Thyroid gland (tissue), 4 donors: ENCODE data around the gene EBF3. TPM values are rescaled to one million over a fixed set of nuclear protein-coding genes. Genes with fewer than 3 reads are reported as not detected.

ENCODE experiments used
- DNase-seq, 2 donors: peaks; one replicate each; pipeline ENCODE4 v3.0.0-alpha.2; 2019
- H3K27ac ChIP-seq, 3 donors: fragments of 200-600 bp; sonication (generic); 1 replicate in 2 of 3; 2 replicates in 1 of 3; pipeline ENCODE4 v1.5.1; 2016 to 2019; ENCODE audit warnings: mild to moderate bottlenecking in 1 of 3, moderate library complexity in 1 of 3
- H3K27me3 ChIP-seq: fragments of 200-600 bp; sonication (generic); one replicate; pipeline ENCODE4 v1.5.1; 2019
- H3K36me3 ChIP-seq, 2 donors: fragments of 200-600 bp; sonication (generic); one replicate each; pipeline ENCODE4 v1.5.1; 2016 to 2019
- H3K4me1 ChIP-seq, 2 donors: fragments of 200-600 bp; sonication (generic); one replicate each; pipeline ENCODE4 v1.5.1; 2017 to 2019
- H3K4me3 ChIP-seq, 3 donors: fragments of 200-600 bp; sonication (generic); replicated peaks in 1 of 3; 1 replicate in 2 of 3; 2 replicates in 1 of 3; pipeline ENCODE4 v1.5.1; 2016; ENCODE audit warnings: mild to moderate bottlenecking in 1 of 3
- H3K9me3 ChIP-seq: fragments of 200-600 bp; sonication (generic); one replicate; pipeline ENCODE4 v1.5.1; 2017
- POLR2A ChIP-seq, 2 donors: fragments of 450-650 bp; IDR thresholded peaks; one replicate each; pipeline ENCODE4 v1.6.1; 2017; ENCODE audit warnings: antibody characterized with exemption in 2 of 2, mild to moderate bottlenecking in 2 of 2, moderate library complexity in 1 of 2
- WGBS, 2 donors: methylation state at CpG; one replicate each; pipeline ENCODE4 v1.1.5; 2017; 5-methylcytosine and 5-hydroxymethylcytosine counted together
- intact Hi-C: fragments of 100-400 bp; cut with DNase I; formaldehyde crosslinking; loops from one replicate; pipeline ENCODE4 v1.15.1; 2023
- total RNA-seq, 4 donors: library from RNA; depleted of rRNA; stranded (reverse); fragments of >200 nt; gene quantifications; one replicate each; pipeline ENCODE4 v1.2.3, GENCODE V29; 2016
- TF ChIP-seq, protein P1 (sequence below), 6 experiments: fragments of 200-600 bp in 3 of 6; fragments of 450-650 bp in 3 of 6; sonication (generic) in 3 of 6; IDR thresholded peaks; one replicate each; pipeline ENCODE4 v1.5.1; 2016 to 2019; ENCODE audit warnings: antibody characterized with exemption in 6 of 6, mild to moderate bottlenecking in 2 of 6, inconsistent platforms in 1 of 6, moderate library complexity in 1 of 6

The EBF3 gene
- total RNA-seq, 4 donors from 2014 or later: 6.8 to 12.5 (median 8.8) TPM

- intact Hi-C loops: loop anchor here (10.0 kb wide), 1 partner anchor 628 kb away; no protein-coding TSS in a partner anchor
- TF ChIP-seq, protein P1, sequence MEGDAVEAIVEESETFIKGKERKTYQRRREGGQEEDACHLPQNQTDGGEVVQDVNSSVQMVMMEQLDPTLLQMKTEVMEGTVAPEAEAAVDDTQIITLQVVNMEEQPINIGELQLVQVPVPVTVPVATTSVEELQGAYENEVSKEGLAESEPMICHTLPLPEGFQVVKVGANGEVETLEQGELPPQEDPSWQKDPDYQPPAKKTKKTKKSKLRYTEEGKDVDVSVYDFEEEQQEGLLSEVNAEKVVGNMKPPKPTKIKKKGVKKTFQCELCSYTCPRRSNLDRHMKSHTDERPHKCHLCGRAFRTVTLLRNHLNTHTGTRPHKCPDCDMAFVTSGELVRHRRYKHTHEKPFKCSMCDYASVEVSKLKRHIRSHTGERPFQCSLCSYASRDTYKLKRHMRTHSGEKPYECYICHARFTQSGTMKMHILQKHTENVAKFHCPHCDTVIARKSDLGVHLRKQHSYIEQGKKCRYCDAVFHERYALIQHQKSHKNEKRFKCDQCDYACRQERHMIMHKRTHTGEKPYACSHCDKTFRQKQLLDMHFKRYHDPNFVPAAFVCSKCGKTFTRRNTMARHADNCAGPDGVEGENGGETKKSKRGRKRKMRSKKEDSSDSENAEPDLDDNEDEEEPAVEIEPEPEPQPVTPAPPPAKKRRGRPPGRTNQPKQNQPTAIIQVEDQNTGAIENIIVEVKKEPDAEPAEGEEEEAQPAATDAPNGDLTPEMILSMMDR (IDR thresholded peaks at IDR 0.05): no peak
- no peak for TF ChIP-seq POLR2A (IDR thresholded peaks at IDR 0.05)
- H3K9me3 ChIP-seq: no peaks in the 10 kb centered on the region
- peak overlapping the region in 1 of 3 donors; percentile 14 for H3K4me3 ChIP-seq
- no peak overlapping the region for H3K27ac ChIP-seq
- peaks cover 35% of the 10 kb centered on the region for H3K27me3 ChIP-seq
- DNase-seq: no peak
- H3K36me3 ChIP-seq: no peaks in the 10 kb centered on the region
- H3K4me1 ChIP-seq: peaks cover 6% of the 10 kb centered on the region in 2 donors
- WGBS, 2 donors: 4 to 12% methylated on average over 12 of the region's 84 CpGs
These were observed 8.3 kb upstream of the EBF3 start for GRCh38 chr10:129972145-129972965.

- Histone ChIP-seq H3K36me3 (no peaks in the 10 kb centered on the region), H3K27me3 (peaks cover 38% of the 10 kb centered on the region), H3K4me3 (peak overlapping the region in 1 of 3 donors; percentile 12), H3K27ac (no peak overlapping the region), H3K4me1 (peaks cover 6 to 14% of the 10 kb centered on the region in 2 donors), H3K9me3 (no peaks in the 10 kb centered on the region)
- 1 to 4% methylated on average over 45 to 79 of the region's 84 CpGs for WGBS, 2 donors
- TF ChIP-seq, protein P1 (IDR thresholded peaks at IDR 0.05): peak in 3 of 6 experiments; percentile 33 to 76 (median 58)
- no peak for TF ChIP-seq POLR2A (IDR thresholded peaks at IDR 0.05)
- DNase-seq: peak; percentile 40 to 46
- intact Hi-C loops: loop anchor here (10.0 kb wide), 1 partner anchor 627 kb away; no protein-coding TSS in a partner anchor
These were observed 7.5 kb upstream of the EBF3 start for GRCh38 chr10:129971381-129972144.

DNA sequence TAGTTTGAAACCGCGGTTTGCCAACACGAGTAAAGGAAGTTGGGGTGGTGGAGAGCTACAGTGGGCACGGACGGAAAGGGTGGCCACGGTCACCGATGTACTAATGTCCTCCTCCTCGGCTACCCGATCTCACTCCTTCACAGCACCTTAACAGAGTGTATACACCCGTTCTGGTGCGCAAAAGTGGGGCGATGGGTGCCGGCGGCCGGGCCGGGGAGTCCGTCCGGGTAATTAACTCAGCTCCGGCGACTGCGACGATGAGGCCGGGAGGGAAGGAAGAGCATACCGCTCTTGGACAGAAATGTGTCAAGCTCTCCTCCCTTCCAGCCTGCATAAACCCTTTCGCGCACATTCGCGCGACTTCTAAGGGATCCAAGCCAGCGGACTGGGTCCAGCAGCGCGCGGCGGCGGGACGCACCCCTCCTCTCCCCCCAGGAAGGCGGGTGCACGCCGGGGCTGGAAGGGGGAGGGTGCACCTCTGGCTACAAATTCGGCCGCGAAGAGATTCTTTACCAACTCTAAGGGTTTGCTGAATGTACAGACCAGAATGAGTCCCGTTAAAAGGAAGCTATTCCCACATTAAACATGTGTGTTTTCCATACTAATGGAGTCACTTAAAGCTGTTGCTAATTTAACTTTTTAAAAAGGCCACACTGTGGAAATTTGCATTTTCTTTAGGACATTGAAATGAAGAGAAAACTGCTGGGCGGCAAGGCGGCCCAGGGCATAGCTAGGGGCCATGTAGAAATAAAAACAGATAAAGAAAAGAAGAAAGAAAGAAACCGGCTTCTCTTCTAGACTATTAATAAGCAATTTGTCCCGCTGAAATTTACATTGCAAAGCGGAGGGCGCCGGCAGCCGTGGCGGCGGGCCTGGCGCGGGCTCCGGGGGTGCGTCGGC lies 6.6 kb upstream of the EBF3 start:
- Histone ChIP-seq H3K27ac (no peak overlapping the region), H3K27me3 (peaks cover 46% of the 10 kb centered on the region), H3K9me3 (no peaks in the 10 kb centered on the region), H3K4me1 (peaks cover 6 to 16% of the 10 kb centered on the region in 2 donors), H3K4me3 (peak overlapping the region in 1 of 3 donors; percentile 12), H3K36me3 (no peaks in the 10 kb centered on the region)
- TF ChIP-seq, protein P1 (IDR thresholded peaks at IDR 0.05): no peak
- no peak for TF ChIP-seq POLR2A (IDR thresholded peaks at IDR 0.05)
- WGBS, 2 donors: 3 to 4% methylated on average over 46 to 48 of the region's 58 CpGs
- DNase-seq: no peak
- intact Hi-C loops: loop anchor here (10.0 kb wide), 1 partner anchor 626 kb away; no protein-coding TSS in a partner anchor

DNA sequence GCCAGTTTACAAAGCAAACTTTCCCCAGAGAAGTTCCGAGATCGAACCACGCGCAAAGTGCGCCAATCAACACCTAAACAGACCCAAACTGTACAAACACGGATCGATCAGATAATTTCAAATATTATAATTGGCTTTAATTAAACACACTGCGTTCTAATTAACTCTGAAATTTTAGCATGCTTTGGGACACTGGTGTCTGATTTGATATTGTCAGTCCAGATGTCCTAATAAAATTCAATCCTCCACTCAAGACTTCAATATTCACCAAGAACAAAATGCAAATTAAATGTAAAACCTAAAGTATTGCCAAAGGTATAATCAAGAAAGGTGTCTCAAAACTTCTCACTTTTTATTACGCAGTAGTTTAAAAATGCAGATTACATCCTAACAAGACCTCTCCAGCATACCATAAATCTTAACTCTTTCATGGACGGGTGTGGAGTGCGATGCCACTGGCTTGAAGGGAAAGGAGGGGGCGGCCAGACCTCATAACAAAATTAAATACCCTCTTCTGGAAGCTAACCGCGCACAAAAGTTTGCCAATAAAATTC lies 5.9 kb upstream of the EBF3 start:
- TF ChIP-seq POLR2A (IDR thresholded peaks at IDR 0.05): no peak
- TF ChIP-seq, protein P1 (IDR thresholded peaks at IDR 0.05): no peak
- no peak overlapping the region for H3K4me3 ChIP-seq
- H3K27ac ChIP-seq: no peak overlapping the region
- intact Hi-C loops: loop anchor here (10.0 kb wide), 1 partner anchor 625 kb away; no protein-coding TSS in a partner anchor
- no peaks in the 10 kb centered on the region for H3K9me3 ChIP-seq
- WGBS, 2 donors: 8 to 17% methylated on average over 14 of the region's 14 CpGs
- no peak for DNase-seq
- H3K4me1 ChIP-seq: peaks cover 6 to 20% of the 10 kb centered on the region in 2 donors
- peaks cover 53% of the 10 kb centered on the region for H3K27me3 ChIP-seq
- no peaks in the 10 kb centered on the region for H3K36me3 ChIP-seq
